ENCODE data around the gene CECR2.

DNA sequence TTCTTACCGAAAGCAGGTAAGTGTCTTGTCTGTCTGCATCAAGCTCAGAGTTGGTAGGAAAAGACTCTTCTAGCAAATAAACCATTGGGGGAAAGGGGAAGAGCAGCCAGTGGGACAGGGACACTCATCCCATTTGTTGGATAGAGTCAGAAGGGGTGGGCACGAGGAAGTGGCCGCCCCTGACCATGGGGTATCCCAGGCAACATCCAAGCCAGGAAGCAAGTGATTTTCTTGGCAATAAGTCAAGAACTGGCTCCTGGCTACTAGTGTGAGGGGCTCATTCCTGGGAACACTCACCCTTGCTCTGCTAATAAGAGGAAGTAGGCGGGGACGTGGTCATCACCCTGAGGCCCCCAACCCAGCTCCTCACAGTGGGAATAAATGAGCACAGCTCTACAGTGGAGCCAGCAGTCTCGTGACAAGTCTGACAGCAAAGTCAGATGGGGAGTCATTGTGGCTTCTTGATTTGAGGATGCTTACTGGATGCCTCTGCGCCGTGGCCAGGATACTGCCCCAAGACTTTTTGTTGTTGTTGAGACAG is 200.8 kb downstream of the CECR2 start:
- TF ChIP-seq CTCF (IDR thresholded peaks at IDR 0.05), result no peak
- TF ChIP-seq POLR2A (IDR thresholded peaks at IDR 0.05), result no peak
